K562 (cell line): ENCODE results near the gene BCL2L1. TPM values are rescaled to one million over a fixed set of nuclear protein-coding genes. Genes with fewer than 3 reads are reported as not detected.

Experiments
- C11orf30 ChIP-seq: fragments of 450-650 bp; IDR thresholded peaks from 2 replicates; pipeline ENCODE4 v1.6.1; 2016; ENCODE audit warnings: low read depth, mild to moderate bottlenecking
- CAMTA2 ChIP-seq: fragments of 250-450 bp; sonication (Bioruptor Pico); conservative IDR thresholded peaks from 2 replicates; pipeline ENCODE4 v1.5.1; 2022
- HDGF ChIP-seq: fragments of 450-650 bp; IDR thresholded peaks from 2 replicates; pipeline ENCODE4 v1.6.1; 2016
- ILK ChIP-seq: fragments of 450-650 bp; IDR thresholded peaks from 2 replicates; pipeline ENCODE4 v1.6.1; 2016; ENCODE audit warnings: missing genetic modification characterization, low read depth, mild to moderate bottlenecking, missing compliant biosample characterization, moderate library complexity, borderline replicate concordance
- MBD2 ChIP-seq: sonication (generic); IDR thresholded peaks from 2 replicates; pipeline ENCODE4 v1.6.1; 2016; ENCODE audit warnings: low read depth, borderline replicate concordance
- NCOA6 ChIP-seq: fragments of 450-650 bp; IDR thresholded peaks from 2 replicates; pipeline ENCODE4 v1.6.1; 2017; ENCODE audit warnings: mild to moderate bottlenecking
- NCOR1 ChIP-seq: fragments of 450-650 bp; IDR thresholded peaks from 2 replicates; pipeline ENCODE4 v1.6.1; 2016; ENCODE audit warnings: mild to moderate bottlenecking, moderate library complexity
- NFXL1 ChIP-seq: fragments of 450-650 bp; formaldehyde crosslinking; IDR thresholded peaks from 2 replicates; pipeline ENCODE4 v1.4.0; 2021; ENCODE audit warnings: mild to moderate bottlenecking
- NR2C1 ChIP-seq, 2 experiments: fragments of 450-650 bp; IDR thresholded peaks; 2 replicates each; pipeline ENCODE4 v1.6.1; 2017; ENCODE audit warnings: mild to moderate bottlenecking in 2 of 2, antibody characterized with exemption in 1 of 2, inconsistent platforms in 1 of 2, missing compliant biosample characterization in 1 of 2, missing genetic modification characterization in 1 of 2
- POLR2B ChIP-seq: fragments of 450-650 bp; IDR thresholded peaks from 2 replicates; pipeline ENCODE4 v1.6.1; 2018; ENCODE audit warnings: low read depth; ENCODE audit not compliant: partially characterized antibody
- SIN3A ChIP-seq, 2 experiments: fragments of 150-350 bp in 1 of 2; IDR thresholded peaks; 2 replicates each; pipeline ENCODE4 v1.6.1; 2011 to 2016; ENCODE audit warnings: borderline replicate concordance in 2 of 2, low read depth in 2 of 2, low read length in 2 of 2, mild to moderate bottlenecking in 2 of 2, moderate library complexity in 2 of 2; ENCODE audit not compliant: control insufficient read depth in 1 of 2
- SMAD4 ChIP-seq: fragments of 250-450 bp; sonication (Bioruptor Pico); conservative IDR thresholded peaks from 2 replicates; pipeline ENCODE4 v1.8.0; 2021; ENCODE audit warnings: inconsistent platforms, mild to moderate bottlenecking, moderate library complexity
- SMARCE1 ChIP-seq: fragments of 450-650 bp; IDR thresholded peaks from 2 replicates; pipeline ENCODE4 v1.7.1; 2016; ENCODE audit warnings: mild to moderate bottlenecking
- TAF1 ChIP-seq: IDR thresholded peaks from 2 replicates; pipeline ENCODE4 v1.6.1; 2011; ENCODE audit warnings: mild to moderate bottlenecking, low read length, moderate library complexity; ENCODE audit not compliant: insufficient read depth, control insufficient read depth, severe bottlenecking; ENCODE audit errors: extremely low read depth
- ZFP1 ChIP-seq: fragments of 450-650 bp; formaldehyde crosslinking; IDR thresholded peaks from 2 replicates; pipeline ENCODE4 v1.4.0; 2020; ENCODE audit warnings: mild to moderate bottlenecking, mixed read lengths
- ZNF311 ChIP-seq: fragments of 250-450 bp; sonication (Bioruptor Pico); IDR thresholded peaks from 2 replicates; pipeline ENCODE4 v1.4.0; 2020; ENCODE audit warnings: mild to moderate bottlenecking, moderate library complexity
- ZNF707 ChIP-seq: fragments of 250-450 bp; sonication (Bioruptor Pico); conservative IDR thresholded peaks from 2 replicates; pipeline ENCODE4 v1.8.0; 2022; ENCODE audit warnings: inconsistent platforms, mild to moderate bottlenecking, moderate library complexity
- polyA plus RNA-seq, 8 experiments: library from polyadenylated mRNA; depleted of rRNA in 4 of 8; stranded (reverse) in 5 of 8; unstranded in 3 of 8; fragments of >200 nt; fragmentation: Nextera tagmentation in 2 of 8; fragmentation: Illumina TruSeq in 1 of 8; extraction: Ambion mirVana in 2 of 8; extraction: Trizol in 1 of 8; gene quantifications; 2 replicates each; pipeline versions ENCODE4 v1.2.1 to v1.2.3, GENCODE V29; 2011 to 2014; ENCODE audit warnings: inconsistent platforms in 1 of 8, missing spikeins in 1 of 8
- total RNA-seq, 7 experiments: library from RNA; depleted of rRNA in 6 of 7; stranded (reverse); fragments of >200 nt in 6 of 7; fragmentation: Illumina TruSeq in 2 of 7; extraction: Trizol in 2 of 7; gene quantifications; 2 replicates each; pipeline versions ENCODE4 v1.2.1 to v1.2.3, GENCODE V29; 2011 to 2021; ENCODE audit warnings: low replicate concordance in 1 of 7
- TF ChIP-seq, protein P1 (sequence below), 2 experiments: fragments of 450-650 bp; IDR thresholded peaks; 2 replicates each; pipeline ENCODE4 v1.6.1; 2016
- TF ChIP-seq, protein P2 (sequence below): fragments of 250-450 bp; sonication (Bioruptor Pico); IDR thresholded peaks from 2 replicates; pipeline ENCODE4 v1.8.0; 2021; ENCODE audit warnings: moderate library complexity, mild to moderate bottlenecking, inconsistent platforms
- TF ChIP-seq, protein P3 (sequence below): IDR thresholded peaks from 2 replicates; pipeline ENCODE4 v1.6.1; 2012; ENCODE audit warnings: low read depth, low read length, improper control_type of control experiment, borderline replicate concordance

The BCL2L1 gene
- total and polyA plus RNA-seq, 9 of the 15 experiments (the other 6 are each of a cell fraction or from before 2014, with no cell fraction given), result 3.3 to 182 (median 120) TPM

DNA sequence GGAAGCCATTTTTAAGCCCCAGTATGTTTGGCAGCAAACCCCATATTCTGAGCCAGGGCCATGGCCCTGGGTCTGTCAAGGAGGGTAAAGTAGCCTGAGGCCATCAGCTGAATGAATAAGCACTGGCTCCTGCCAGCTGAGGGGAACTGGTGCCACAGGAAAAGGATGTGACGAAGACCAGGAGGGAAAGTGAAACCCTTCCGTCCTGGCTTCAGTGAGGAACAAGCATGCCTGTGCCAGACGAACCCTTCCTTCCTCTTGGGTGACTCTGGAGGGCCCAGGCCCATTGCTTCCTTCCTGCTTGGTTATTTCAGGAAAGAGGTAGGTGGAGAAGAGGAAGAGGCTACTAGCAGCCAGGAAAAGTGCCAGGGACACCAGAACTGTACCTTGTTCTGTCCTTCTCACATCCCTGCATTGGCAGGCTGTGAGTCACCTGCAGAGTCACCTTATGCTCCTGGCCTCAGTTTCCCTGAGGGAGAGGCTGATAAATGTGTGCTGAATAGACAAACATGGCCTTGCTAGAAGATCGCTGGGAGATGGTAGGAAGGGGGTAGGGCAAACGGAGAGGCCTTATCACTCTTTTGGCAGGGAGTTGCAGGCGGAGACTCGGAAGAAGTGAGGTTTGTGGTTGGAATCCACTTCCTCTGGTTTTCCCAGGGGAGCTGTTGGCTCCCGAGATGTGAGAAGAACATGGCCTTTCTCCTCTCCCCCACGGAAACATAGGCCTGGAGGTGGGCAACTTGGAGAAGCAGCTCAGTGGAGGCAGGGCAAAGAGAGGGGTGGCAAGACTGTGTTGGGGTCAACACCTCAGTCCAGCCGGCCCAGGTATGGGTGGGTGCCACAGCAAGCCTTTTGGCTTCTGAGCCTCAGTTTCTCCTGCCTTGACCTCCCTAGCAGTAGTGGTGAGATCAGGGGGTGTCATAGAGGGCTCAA is 47.5 kb downstream of the BCL2L1 start (continued):
- TF ChIP-seq MBD2 (peak; percentile 38), ZNF311 (CRISPR knock-in tag) (peak; percentile 94; the same call in 1 of the 2 replicates), C11orf30 (peak; percentile 78), NFXL1 (CRISPR knock-in tag) (no peak), ZFP1 (CRISPR knock-in tag) (no peak), NCOA6 (no peak), SMARCE1 (peak; percentile 33), ILK (tag) (peak; percentile 11; the same call in 1 of the 2 replicates), CAMTA2 (no peak), POLR2B (peak; percentile 43), ZNF707 (CRISPR knock-in tag) (peak; percentile 27; the same call in 1 of the 2 replicates), HDGF (peak; percentile 89), NCOR1 (peak; percentile 75), TAF1 (no peak), SMAD4 (CRISPR knock-in tag) (peak; percentile 87; the same call in 1 of the 2 replicates), SIN3A (IDR thresholded peaks at IDR 0.05; ENCODE audit: borderline replicate concordance in 2 of 2, control insufficient read depth in 1 of 2, low read depth in 2 of 2, low read length in 2 of 2) (peak in 1 of 2 experiments; percentile 38; a peak in 1 of 4 replicates), NR2C1 (IDR thresholded peaks at IDR 0.05) (no peak), NR2C1 (tag; IDR thresholded peaks at IDR 0.05) (peak; percentile 7; the same call in 1 of the 2 replicates)
- TF ChIP-seq, protein P1, sequence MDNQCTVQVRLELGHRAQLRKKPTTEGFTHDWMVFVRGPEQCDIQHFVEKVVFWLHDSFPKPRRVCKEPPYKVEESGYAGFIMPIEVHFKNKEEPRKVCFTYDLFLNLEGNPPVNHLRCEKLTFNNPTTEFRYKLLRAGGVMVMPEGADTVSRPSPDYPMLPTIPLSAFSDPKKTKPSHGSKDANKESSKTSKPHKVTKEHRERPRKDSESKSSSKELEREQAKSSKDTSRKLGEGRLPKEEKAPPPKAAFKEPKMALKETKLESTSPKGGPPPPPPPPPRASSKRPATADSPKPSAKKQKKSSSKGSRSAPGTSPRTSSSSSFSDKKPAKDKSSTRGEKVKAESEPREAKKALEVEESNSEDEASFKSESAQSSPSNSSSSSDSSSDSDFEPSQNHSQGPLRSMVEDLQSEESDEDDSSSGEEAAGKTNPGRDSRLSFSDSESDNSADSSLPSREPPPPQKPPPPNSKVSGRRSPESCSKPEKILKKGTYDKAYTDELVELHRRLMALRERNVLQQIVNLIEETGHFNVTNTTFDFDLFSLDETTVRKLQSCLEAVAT (IDR thresholded peaks at IDR 0.05), result peak; percentile 24 to 94; a peak in 3 of 4 replicates
- TF ChIP-seq, protein P2, sequence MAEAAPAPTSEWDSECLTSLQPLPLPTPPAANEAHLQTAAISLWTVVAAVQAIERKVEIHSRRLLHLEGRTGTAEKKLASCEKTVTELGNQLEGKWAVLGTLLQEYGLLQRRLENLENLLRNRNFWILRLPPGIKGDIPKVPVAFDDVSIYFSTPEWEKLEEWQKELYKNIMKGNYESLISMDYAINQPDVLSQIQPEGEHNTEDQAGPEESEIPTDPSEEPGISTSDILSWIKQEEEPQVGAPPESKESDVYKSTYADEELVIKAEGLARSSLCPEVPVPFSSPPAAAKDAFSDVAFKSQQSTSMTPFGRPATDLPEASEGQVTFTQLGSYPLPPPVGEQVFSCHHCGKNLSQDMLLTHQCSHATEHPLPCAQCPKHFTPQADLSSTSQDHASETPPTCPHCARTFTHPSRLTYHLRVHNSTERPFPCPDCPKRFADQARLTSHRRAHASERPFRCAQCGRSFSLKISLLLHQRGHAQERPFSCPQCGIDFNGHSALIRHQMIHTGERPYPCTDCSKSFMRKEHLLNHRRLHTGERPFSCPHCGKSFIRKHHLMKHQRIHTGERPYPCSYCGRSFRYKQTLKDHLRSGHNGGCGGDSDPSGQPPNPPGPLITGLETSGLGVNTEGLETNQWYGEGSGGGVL (CRISPR knock-in tag), result peak; percentile 54; the same call in 1 of the 2 replicates
- TF ChIP-seq, protein P3, sequence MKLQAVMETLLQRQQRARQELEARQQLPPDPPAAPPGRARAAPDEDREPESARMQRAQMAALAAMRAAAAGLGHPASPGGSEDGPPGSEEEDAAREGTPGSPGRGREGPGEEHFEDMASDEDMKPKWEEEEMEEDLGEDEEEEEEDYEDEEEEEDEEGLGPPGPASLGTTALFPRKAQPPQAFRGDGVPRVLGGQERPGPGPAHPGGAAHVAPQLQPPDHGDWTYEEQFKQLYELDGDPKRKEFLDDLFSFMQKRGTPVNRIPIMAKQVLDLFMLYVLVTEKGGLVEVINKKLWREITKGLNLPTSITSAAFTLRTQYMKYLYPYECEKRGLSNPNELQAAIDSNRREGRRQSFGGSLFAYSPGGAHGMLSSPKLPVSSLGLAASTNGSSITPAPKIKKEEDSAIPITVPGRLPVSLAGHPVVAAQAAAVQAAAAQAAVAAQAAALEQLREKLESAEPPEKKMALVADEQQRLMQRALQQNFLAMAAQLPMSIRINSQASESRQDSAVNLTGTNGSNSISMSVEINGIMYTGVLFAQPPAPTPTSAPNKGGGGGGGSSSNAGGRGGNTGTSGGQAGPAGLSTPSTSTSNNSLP, result 0 out of 2 replicates have a peak, but pooled peaks have one; percentile 48
